HepG2 (cell line): ENCODE results near the gene JTB. TPM values are rescaled to one million over a fixed set of nuclear protein-coding genes. Genes with fewer than 3 reads are reported as not detected.

Experiments used
- ARNT ChIP-seq: fragments of 450-650 bp; IDR thresholded peaks from 2 replicates; pipeline ENCODE4 v1.6.1; 2017
- ATRX ChIP-seq: sonication (generic); formaldehyde crosslinking; IDR thresholded peaks from 2 replicates; pipeline ENCODE4 v1.4.0; 2020; ENCODE audit warnings: missing genetic modification reagents, borderline replicate concordance
- ETV5 ChIP-seq: IDR thresholded peaks from 2 replicates; pipeline ENCODE4 v1.6.1; 2018; ENCODE audit warnings: missing biosample characterization, missing genetic modification reagents, inconsistent platforms, borderline replicate concordance
- FOXA1 ChIP-seq, 2 experiments: fragments of 450-650 bp in 1 of 2; sonication (generic) in 1 of 2; formaldehyde crosslinking in 1 of 2; IDR thresholded peaks; 2 replicates each; pipeline versions ENCODE4 v1.4.0 to v1.6.1; 2016 to 2020; ENCODE audit warnings: missing genetic modification reagents in 1 of 2
- HNRNPK ChIP-seq: fragments of 200-400 bp; formaldehyde crosslinking; IDR thresholded peaks from 2 replicates; pipeline ENCODE4 v1.6.1; 2018; ENCODE audit warnings: low read length, low read depth, moderate library complexity, mild to moderate bottlenecking; ENCODE audit not compliant: poor library complexity, severe bottlenecking
- KDM1A ChIP-seq: IDR thresholded peaks from 2 replicates; pipeline ENCODE4 v1.6.1; 2016; ENCODE audit warnings: missing compliant biosample characterization
- KDM3A ChIP-seq: IDR thresholded peaks from 2 replicates; pipeline ENCODE4 v1.6.1; 2018; ENCODE audit warnings: low read depth, missing compliant biosample characterization
- MAZ ChIP-seq, 2 experiments: sonication (generic) in 1 of 2; formaldehyde crosslinking in 1 of 2; IDR thresholded peaks; 2 replicates each; pipeline versions ENCODE4 v1.5.0 to v1.6.1; 2012 to 2020; ENCODE audit warnings: low read depth in 2 of 2, mild to moderate bottlenecking in 2 of 2, borderline replicate concordance in 1 of 2, improper control_type of control experiment in 1 of 2, low read length in 1 of 2, missing genetic modification reagents in 1 of 2, moderate library complexity in 1 of 2
- PREB ChIP-seq: sonication (generic); formaldehyde crosslinking; IDR thresholded peaks from 2 replicates; pipeline ENCODE4 v1.4.0; 2020; ENCODE audit warnings: missing genetic modification reagents
- RBM39 ChIP-seq: fragments of 200-400 bp; formaldehyde crosslinking; IDR thresholded peaks from one replicate; pipeline ENCODE4 v1.6.1; 2018; ENCODE audit warnings: antibody characterized with exemption, mild to moderate bottlenecking, low read depth, low read length; ENCODE audit not compliant: poor library complexity, severe bottlenecking
- SMAD9 ChIP-seq: sonication (generic); formaldehyde crosslinking; IDR thresholded peaks from 2 replicates; pipeline ENCODE4 v1.5.1; 2020; ENCODE audit warnings: mild to moderate bottlenecking, missing genetic modification reagents
- SP1 ChIP-seq, 2 experiments: fragments of 450-650 bp in 1 of 2; sonication (generic) in 1 of 2; formaldehyde crosslinking in 1 of 2; IDR thresholded peaks; 2 replicates each; pipeline versions ENCODE4 v1.4.0 to v1.6.1; 2016 to 2020; ENCODE audit warnings: missing genetic modification reagents in 1 of 2
- SPEN ChIP-seq: sonication (generic); formaldehyde crosslinking; IDR thresholded peaks from 2 replicates; pipeline ENCODE4 v1.5.1; 2020; ENCODE audit warnings: low read depth, mild to moderate bottlenecking, missing genetic modification reagents
- TCF7L2 ChIP-seq: IDR thresholded peaks from 2 replicates; pipeline ENCODE4 v1.6.1; 2011; ENCODE audit warnings: mild to moderate bottlenecking, low read depth, low read length, moderate library complexity
- TP53 ChIP-seq: sonication (generic); formaldehyde crosslinking; conservative IDR thresholded peaks from 2 replicates; pipeline ENCODE4 v1.4.0; 2020; ENCODE audit warnings: missing genetic modification reagents
- XRCC5 ChIP-seq: fragments of 200-400 bp; formaldehyde crosslinking; optimal IDR thresholded peaks from 2 replicates; pipeline ENCODE3; 2017; ENCODE audit warnings: mild to moderate bottlenecking, low read length
- ZBTB21 ChIP-seq: sonication (generic); formaldehyde crosslinking; IDR thresholded peaks from 2 replicates; pipeline ENCODE4 v1.4.0; 2020; ENCODE audit warnings: missing genetic modification reagents
- ZNF17 ChIP-seq: sonication (generic); formaldehyde crosslinking; IDR thresholded peaks from 2 replicates; pipeline ENCODE4 v1.5.0; 2020; ENCODE audit warnings: mild to moderate bottlenecking, missing genetic modification reagents
- ZNF224 ChIP-seq: sonication (generic); formaldehyde crosslinking; IDR thresholded peaks from 2 replicates; pipeline ENCODE4 v1.5.0; 2020; ENCODE audit warnings: mild to moderate bottlenecking, missing genetic modification reagents
- ZNF3 ChIP-seq: IDR thresholded peaks from 2 replicates; pipeline ENCODE4 v1.7.0; 2017; ENCODE audit warnings: inconsistent platforms
- ZNF333 ChIP-seq: sonication (generic); formaldehyde crosslinking; IDR thresholded peaks from 2 replicates; pipeline ENCODE4 v1.4.0; 2020; ENCODE audit warnings: mild to moderate bottlenecking, missing genetic modification reagents, borderline replicate concordance
- ZNF512 ChIP-seq: sonication (generic); formaldehyde crosslinking; IDR thresholded peaks from 2 replicates; pipeline ENCODE4 v1.4.0; 2020; ENCODE audit warnings: mild to moderate bottlenecking, missing genetic modification reagents
- ZNF672 ChIP-seq: sonication (generic); formaldehyde crosslinking; IDR thresholded peaks from 2 replicates; pipeline ENCODE4 v1.8.1; 2022; ENCODE audit warnings: missing genetic modification reagents
- ZNF83 ChIP-seq: sonication (generic); formaldehyde crosslinking; IDR thresholded peaks from 2 replicates; pipeline ENCODE4 v1.4.0; 2020; ENCODE audit warnings: missing genetic modification reagents, mild to moderate bottlenecking, borderline replicate concordance
- ZSCAN21 ChIP-seq: sonication (generic); formaldehyde crosslinking; IDR thresholded peaks from 2 replicates; pipeline ENCODE4 v1.8.0; 2022; ENCODE audit warnings: mild to moderate bottlenecking, missing genetic modification reagents, moderate library complexity, borderline replicate concordance
- polyA plus RNA-seq, 8 experiments: library from polyadenylated mRNA; depleted of rRNA in 3 of 8; stranded (reverse) in 7 of 8; unstranded in 1 of 8; fragments of >200 nt; fragmentation: Illumina TruSeq in 4 of 8; extraction: Trizol in 4 of 8; gene quantifications; 2 replicates each; pipeline versions ENCODE4 v1.2.1 to v1.2.3, GENCODE V29; 2011 to 2016; ENCODE audit warnings: low read depth in 4 of 8, missing spikeins in 1 of 8, mixed read lengths in 1 of 8; ENCODE audit not compliant: insufficient read depth in 1 of 8
- total RNA-seq, 5 experiments: library from RNA; depleted of rRNA; stranded (reverse); fragments of >200 nt; fragmentation: Illumina TruSeq; extraction: Trizol; gene quantifications; 2 replicates each; pipeline ENCODE4 v1.2.3, GENCODE V29; 2016; ENCODE audit warnings: low read depth in 1 of 5

JTB gene
- total and polyA plus RNA-seq, 2 of the 13 experiments (the other 11 are each of a cell fraction or from before 2014, with no cell fraction given), result 96.7 to 99.2 TPM

- TF ChIP-seq TP53, result no peak
- no peak for TF ChIP-seq ZNF512
- peak; percentile 74 for TF ChIP-seq ETV5 (CRISPR knock-in tag)
- TF ChIP-seq ZNF224 (CRISPR knock-in tag), result 0 out of 2 replicates have a peak, but pooled peaks have one; percentile 28
- TF ChIP-seq PREB (CRISPR knock-in tag), result no peak
- TF ChIP-seq ZNF17 (CRISPR knock-in tag), result no peak
- no peak for TF ChIP-seq SP1 (IDR thresholded peaks at IDR 0.05)
- TF ChIP-seq SP1 (CRISPR knock-in tag; IDR thresholded peaks at IDR 0.05), result peak; percentile 63
- no peak for TF ChIP-seq ZNF672 (CRISPR knock-in tag)
- peak; percentile 92 for TF ChIP-seq TCF7L2
- TF ChIP-seq KDM1A, result no peak
- TF ChIP-seq FOXA1 (IDR thresholded peaks at IDR 0.05), result no peak
- TF ChIP-seq FOXA1 (CRISPR knock-in tag; IDR thresholded peaks at IDR 0.05), result no peak
- TF ChIP-seq ZNF83 (CRISPR knock-in tag), result no peak
- no peak for TF ChIP-seq MAZ (IDR thresholded peaks at IDR 0.05; ENCODE audit: borderline replicate concordance, low read depth, low read length)
- peak; percentile 80; the same call in 1 of the 2 replicates for TF ChIP-seq MAZ (CRISPR knock-in tag; IDR thresholded peaks at IDR 0.05; ENCODE audit: low read depth)
- peak; percentile 50 for TF ChIP-seq XRCC5
- peak; percentile 91; the same call in 1 of the 2 replicates for TF ChIP-seq SPEN
- no peak for TF ChIP-seq SMAD9 (CRISPR knock-in tag)
- TF ChIP-seq RBM39, result no peak
- peak; percentile 89 for TF ChIP-seq ZBTB21
- no peak for TF ChIP-seq ZNF333 (CRISPR knock-in tag)
- TF ChIP-seq ARNT, result no peak
- TF ChIP-seq ZSCAN21 (CRISPR knock-in tag), result no peak; the same call in 1 of the 2 replicates
- no peak for TF ChIP-seq ZNF3
- TF ChIP-seq HNRNPK, result no peak
- peak; percentile 68; the same call in 1 of the 2 replicates for TF ChIP-seq KDM3A (CRISPR knock-in tag)
- TF ChIP-seq ATRX (CRISPR knock-in tag), result no peak
Observed at GRCh38 chr1:153990468-153991150, 13.1 kb upstream of the JTB start, which contains the start of gene RPS27 (continued).
